Forelimb muscle (tissue), 1 donor: Measurements from ENCODE around the gene SLC16A12. TPM values are rescaled to one million over a fixed set of nuclear protein-coding genes. Genes with fewer than 3 reads are reported as not detected.
"Not testable (repeated sequence)": the region's sequence is repeated elsewhere in the genome, so short reads cannot be mapped to it uniquely, and the experiment has no call there.

Experiments
- DNase-seq: peaks from one replicate; pipeline ENCODE4 v3.0.0-alpha.2; 2013; ENCODE audit warnings: low read depth
- polyA plus RNA-seq: library from polyadenylated mRNA; unstranded; fragments of 120-200 nt; gene quantifications from one replicate; pipeline ENCODE4 v1.2.1, GENCODE V29; 2013; ENCODE audit not compliant: insufficient read length

SLC16A12 gene
- polyA plus RNA-seq, 1 donor, result 1.2 TPM

DNA sequence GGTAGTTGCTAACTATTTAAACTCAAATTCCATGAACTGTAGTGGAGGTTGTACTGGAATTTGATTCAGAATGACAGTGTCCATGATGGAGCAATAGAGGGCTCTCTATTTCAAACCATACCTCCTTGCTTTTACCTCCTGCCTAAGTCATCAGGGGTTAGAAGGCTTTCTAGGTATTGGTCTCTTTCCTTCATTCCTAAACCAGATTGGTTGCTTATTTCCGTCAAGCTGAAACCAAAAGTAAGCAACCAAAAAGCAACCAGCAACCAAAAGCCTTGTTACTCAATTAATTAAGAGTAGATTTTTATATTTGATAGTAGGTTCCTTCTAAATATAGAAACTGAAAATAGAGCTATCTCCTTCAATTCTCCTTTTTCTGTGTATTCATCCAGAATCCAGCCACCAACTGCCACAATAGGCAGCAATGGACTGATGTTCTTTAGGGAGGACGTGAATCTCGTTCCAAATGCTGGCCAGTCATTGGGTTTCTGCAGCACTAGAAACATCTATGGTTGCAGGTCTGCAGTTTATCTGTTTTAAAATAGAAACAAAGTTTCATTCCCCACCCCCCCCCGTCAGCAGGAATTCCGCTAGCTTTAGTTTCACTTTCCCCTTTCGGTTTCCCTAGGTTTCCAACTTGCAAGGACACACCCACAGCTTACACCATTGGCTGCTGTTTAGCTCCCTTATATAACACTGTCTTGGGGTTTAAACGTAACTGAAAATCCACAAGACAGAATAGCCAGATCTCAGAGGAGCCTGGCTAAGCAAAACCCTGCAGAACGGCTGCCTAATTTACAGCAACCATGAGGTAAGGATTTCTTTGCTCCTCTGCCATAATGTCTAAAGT lies 143.3 kb downstream of the SLC16A12 start, which contains the start of gene IFIT1:
IFIT1 (plus strand) TSS at position 717 of the 850 bp plus-strand sequence; CDS start at position 807, 90 bp downstream.
- no peak for DNase-seq

DNA sequence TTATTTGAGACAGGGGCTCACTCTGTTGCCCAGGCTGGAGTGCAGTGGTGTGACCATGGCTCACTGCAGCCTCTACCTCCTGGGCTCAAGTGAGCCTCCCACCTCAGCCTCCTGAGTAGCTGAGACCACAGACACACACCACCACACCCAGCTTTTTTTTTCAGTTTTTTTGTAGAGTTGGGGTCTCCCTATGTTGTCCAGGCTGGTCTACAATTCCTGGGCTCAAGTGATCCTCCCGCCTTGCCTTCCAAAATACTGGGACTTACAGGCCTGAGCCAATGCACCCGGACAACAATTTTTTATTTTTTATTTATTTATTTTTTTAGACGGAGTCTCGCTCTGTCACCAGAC lies 144.2 kb downstream of the SLC16A12 start:
- DNase-seq, result not testable (repeated sequence)

DNA sequence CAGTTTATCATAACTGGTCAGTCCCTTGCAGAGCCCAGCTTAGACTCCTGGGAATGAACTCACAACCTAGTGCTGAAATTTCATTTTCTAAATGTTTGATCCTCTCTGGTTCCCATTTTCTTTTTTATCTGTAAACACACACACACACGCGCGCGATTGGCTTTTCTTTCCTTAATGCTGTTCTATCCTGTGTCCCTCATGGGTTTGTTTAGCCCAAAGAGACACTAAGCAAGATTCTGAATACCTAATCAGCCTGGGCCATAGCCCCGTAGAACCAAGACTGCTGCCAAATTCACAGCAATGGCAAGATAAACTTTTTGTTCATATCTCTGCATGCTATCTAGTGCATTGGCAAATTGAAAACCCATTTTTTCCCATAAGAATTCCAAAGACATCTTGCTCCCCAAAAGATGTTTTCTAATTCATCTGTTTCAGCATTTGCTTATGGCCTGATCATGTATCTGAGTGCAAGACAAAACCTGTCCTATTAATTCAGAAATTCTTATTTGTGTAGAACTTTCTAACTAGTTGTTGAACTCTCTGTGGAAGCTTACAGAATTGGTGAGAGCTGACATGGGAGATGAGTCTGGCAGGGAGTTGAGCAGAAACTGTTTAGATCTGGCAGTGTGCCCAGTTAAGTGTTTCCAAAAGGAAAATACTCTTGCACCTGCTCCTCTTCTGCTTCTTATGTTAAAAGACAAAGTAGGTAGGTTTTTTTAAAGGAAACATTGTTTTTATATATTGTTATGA lies 144.7 kb downstream of the SLC16A12 start:
- no peak for DNase-seq

DNA sequence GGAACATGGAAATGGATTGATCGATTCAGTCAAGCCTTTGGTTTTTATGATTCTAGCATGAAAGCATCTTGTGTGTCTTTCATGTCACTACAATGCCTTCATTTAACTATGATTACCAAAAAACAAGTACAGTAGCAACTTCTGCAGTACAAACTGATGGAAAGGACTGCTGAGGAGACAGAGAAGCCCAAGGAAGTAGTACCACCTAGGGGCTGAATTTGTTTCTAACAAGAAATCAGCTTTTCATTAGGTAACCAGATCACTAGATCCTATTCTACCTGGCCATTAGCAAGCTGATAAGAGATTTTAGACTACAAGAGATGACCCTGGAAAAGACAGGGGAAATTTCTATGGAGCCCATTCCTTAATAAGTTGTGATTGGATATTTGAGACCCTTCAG lies 146.1 kb downstream of the SLC16A12 start:
- no peak for DNase-seq

DNA sequence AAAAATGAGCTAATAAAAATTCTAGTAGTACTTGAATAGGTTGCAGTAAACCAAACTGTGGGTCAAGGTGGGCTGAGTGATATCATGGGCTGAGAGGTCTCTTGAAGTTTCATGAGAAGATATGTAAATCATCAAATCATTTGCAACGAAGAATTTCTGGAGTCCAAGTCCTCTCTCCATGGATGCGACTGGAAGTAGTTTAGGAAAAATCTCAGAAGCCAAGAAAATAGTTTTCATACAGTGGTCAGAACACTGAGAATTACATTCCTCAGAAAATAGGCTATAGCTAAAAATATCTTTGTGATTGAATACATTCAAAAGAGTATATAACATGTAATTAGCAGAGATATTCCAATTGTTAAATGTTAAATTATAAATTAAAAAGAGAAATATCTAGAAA lies 146.6 kb downstream of the SLC16A12 start:
- no peak for DNase-seq

DNA sequence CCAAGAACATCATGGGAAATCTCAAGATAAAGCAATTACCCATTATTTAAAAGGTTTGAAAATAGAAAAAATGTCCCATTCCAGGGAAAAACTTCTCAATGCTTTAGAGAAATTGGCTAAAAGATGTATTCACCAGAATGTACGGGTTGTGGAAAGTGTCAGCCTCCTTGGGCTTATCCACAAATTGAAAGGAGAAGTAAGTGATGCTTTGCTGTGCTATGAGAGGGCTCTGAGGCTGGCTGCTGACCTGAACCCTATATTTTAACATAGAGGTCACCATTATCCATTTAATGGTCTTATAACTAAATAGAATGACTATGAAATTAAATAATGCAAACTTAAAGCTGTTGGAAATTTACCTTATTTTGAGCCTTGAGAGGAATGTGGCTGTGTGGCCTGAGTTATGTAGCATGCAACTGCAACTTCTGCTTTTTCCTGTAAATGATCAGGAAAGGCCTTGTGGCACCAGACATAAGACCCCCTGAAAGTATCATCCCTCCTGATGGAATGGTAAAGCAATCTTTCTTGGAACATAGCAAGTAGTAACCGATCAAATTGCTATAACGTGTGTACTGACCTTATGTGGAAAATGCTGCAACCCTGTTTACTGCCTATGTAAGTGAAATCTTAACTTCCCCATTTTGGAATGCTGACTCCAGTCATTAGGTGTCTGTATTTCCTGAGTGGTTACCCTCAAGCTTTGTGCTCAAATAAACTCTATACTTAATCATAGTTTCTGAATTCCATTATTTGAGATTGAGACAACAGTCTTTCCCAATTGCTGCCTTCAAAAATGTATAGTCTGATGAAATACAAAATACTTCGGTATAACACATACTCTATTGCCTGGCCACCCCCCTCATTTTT lies 150.7 kb downstream of the SLC16A12 start:
- no peak for DNase-seq

DNA sequence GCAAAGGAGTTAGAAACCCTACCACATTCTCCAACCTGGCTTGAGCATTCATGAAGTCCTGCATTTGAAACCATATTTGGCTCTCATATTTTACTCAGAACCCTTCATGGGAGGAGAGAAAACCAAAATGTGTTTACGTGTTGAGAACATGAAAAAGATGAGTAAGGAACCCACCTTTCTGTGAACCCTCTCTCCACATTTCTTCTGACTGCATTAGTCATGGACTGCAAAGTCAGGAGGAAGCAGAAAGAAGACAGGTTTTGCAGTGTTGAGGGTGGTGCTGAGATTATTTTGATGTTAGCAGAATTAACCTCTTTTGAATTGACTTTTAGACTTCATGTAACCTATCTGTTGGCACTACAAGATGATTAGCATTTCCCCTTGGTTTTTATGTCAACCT lies 152.6 kb downstream of the SLC16A12 start:
- DNase-seq, result no peak

Other genes with a start within 250 kb of the SLC16A12 start
- gene IFIT2, start 233.5 kb downstream of the SLC16A12 start, polyA plus RNA-seq, result 5.5 TPM
- gene IFIT3, start 207.6 kb downstream of the SLC16A12 start, polyA plus RNA-seq, result 6.0 TPM
- 0.53 TPM for gene IFIT1B, start 157.5 kb downstream of the SLC16A12 start, polyA plus RNA-seq
- gene IFIT1, start 143.0 kb downstream of the SLC16A12 start, polyA plus RNA-seq, result 40.3 TPM
- gene IFIT5, start 121.0 kb downstream of the SLC16A12 start, polyA plus RNA-seq, result 8.2 TPM
- 13.8 TPM for gene PANK1, start 109.6 kb upstream of the SLC16A12 start, polyA plus RNA-seq
- gene KIF20B, start 166.0 kb upstream of the SLC16A12 start, polyA plus RNA-seq, result 5.3 TPM